ENCODE measurements around the gene NUDT16L1.

DNA sequence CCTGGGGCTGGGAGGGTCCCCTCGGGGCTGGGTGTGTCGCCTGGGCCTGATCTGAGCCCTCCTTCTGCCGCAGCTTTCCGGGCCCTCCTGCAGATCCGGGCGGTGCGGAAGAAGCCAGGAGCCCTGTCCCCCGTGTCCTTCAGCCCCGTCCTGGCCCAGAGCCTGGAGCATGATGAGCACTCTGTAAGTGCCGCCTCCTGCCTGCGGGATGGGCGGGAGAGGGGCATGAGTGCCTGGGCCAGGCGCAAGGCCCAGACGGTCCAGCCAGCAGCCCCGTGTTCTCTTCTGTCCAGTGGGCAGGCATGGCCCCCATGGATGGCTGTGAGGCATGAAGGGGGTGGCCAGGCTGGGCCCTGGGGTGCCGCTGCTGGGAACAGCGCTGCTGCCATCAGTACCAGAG, 16.0 kb upstream of the NUDT16L1 start:
- TF ChIP-seq EZH2 (IDR thresholded peaks at IDR 0.05) (no peak), POLR2AphosphoS5 (IDR thresholded peaks at IDR 0.05; ENCODE audit: borderline replicate concordance, low read depth, low read length) (no peak)
